ENCODE measurements around the gene OR6B3.

DNA sequence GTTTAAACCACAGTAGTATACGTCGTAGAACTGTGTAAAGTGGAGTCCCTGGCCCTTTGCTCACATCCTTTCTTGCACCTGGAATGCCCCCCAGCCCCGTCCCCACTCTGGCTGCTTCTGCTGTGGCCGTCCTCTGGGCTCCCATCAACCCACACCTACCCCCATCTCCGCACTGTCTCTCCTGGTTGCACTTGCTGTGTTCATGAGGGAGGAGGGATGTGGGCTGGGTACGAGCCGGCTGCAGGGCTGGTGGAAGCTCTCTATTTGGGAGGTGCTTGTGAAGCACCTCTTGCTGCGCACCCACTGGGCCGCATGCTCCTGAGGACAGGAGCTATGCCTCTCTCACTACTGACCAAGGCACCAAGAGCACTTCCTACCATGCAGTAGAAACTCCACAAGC is 5.1 kb downstream of the OR6B3 start:
- TF ChIP-seq SUZ12 (IDR thresholded peaks at IDR 0.05; ENCODE audit: extremely low read depth, insufficient read depth, insufficient read length) (no peak), YY1 (IDR thresholded peaks at IDR 0.05; ENCODE audit: insufficient read depth, insufficient read length) (no peak), ZNF274 (IDR thresholded peaks at IDR 0.05; ENCODE audit: low read depth, low read length) (no peak)

All from NT2/D1 (cell line).